Lung (tissue), 16 donors: ENCODE measurements around the gene BHMT. TPM values are rescaled to one million over a fixed set of nuclear protein-coding genes. Genes with fewer than 3 reads are reported as not detected.

ENCODE experiments used
- ATAC-seq: fragments of 200-7000 bp; cut with Tn5 transposase; one replicate; pipeline ENCODE4 v1.9.1; 2020; ENCODE audit warnings: moderate number of reproducible peaks; ENCODE audit not compliant: insufficient read depth, low FRiP score
- DNase-seq, 3 donors: peaks; one replicate each; pipeline ENCODE4 v3.0.0-alpha.2; 2013 to 2017
- H3K27ac ChIP-seq, 2 donors: one replicate each; pipeline ENCODE4 v1.5.1; 2013; ENCODE audit warnings: mild to moderate bottlenecking in 2 of 2, moderate library complexity in 2 of 2, control low read depth in 1 of 2, inconsistent platforms in 1 of 2, low read depth in 1 of 2, low read length in 1 of 2
- H3K27me3 ChIP-seq, 3 donors: one replicate each; pipeline ENCODE4 v1.5.1; 2013; ENCODE audit warnings: low read length in 2 of 3; ENCODE audit not compliant: control insufficient read depth in 3 of 3, insufficient read depth in 3 of 3
- H3K36me3 ChIP-seq, 4 donors: one replicate each; pipeline ENCODE4 v1.5.1; 2013; ENCODE audit warnings: low read length in 4 of 4, mild to moderate bottlenecking in 1 of 4, moderate library complexity in 1 of 4; ENCODE audit not compliant: control insufficient read depth in 4 of 4, insufficient read depth in 4 of 4
- H3K4me1 ChIP-seq, 5 donors: one replicate each; pipeline ENCODE4 v1.5.1; 2013; ENCODE audit warnings: low read length in 5 of 5, mild to moderate bottlenecking in 2 of 5, moderate library complexity in 1 of 5; ENCODE audit not compliant: control insufficient read depth in 5 of 5, insufficient read depth in 5 of 5
- H3K4me3 ChIP-seq: one replicate; pipeline ENCODE4 v1.5.1; 2013; ENCODE audit warnings: mild to moderate bottlenecking, control low read depth, moderate library complexity
- H3K9ac ChIP-seq, 2 donors: one replicate each; pipeline ENCODE4 v1.5.1; 2013; ENCODE audit warnings: low read length in 2 of 2, control low read depth in 1 of 2; ENCODE audit not compliant: insufficient read depth in 1 of 2
- H3K9me3 ChIP-seq, 4 donors: one replicate each; pipeline ENCODE4 v1.5.1; 2013; ENCODE audit warnings: low read length in 3 of 4, mild to moderate bottlenecking in 1 of 4, moderate library complexity in 1 of 4; ENCODE audit not compliant: control insufficient read depth in 4 of 4, insufficient read depth in 3 of 4
- CTCF ChIP-seq: IDR thresholded peaks from 2 replicates; pipeline ENCODE4 v1.5.1; 2012; ENCODE audit warnings: mild to moderate bottlenecking; ENCODE audit errors: control extremely low read depth, extremely low read depth
- WGBS, 2 donors: extraction: QIAGEN DNeasy Blood & Tissue Kit; methylation state at CpG; one replicate each; pipeline ENCODE4 v1.1.7; 2013; 5-methylcytosine and 5-hydroxymethylcytosine counted together
- long read RNA-seq, 5 donors: transcript quantifications; one replicate each; lab custom pipeline, GENCODE V29; 2026
- polyA plus RNA-seq, 2 donors: library from polyadenylated mRNA; stranded (reverse); fragments of 200-250 nt; gene quantifications; one replicate each; pipeline ENCODE4 v1.2.1, GENCODE V29; 2013
- total RNA-seq, 2 donors: library from RNA; depleted of rRNA in 1 of 2; stranded (reverse); fragments of >200 nt in 1 of 2; gene quantifications; one replicate each; pipeline ENCODE4 v1.2.1, GENCODE V29; 2014 to 2021
- donor health status: control.
- donor health status: control.
- donor health status: Bipolar disorder and iron deficiency.
- donor health status: healthy.
- donor health status: DM: yes; HTN: yes; CAD: no.

The BHMT gene
- total RNA-seq (under 1 TPM; 0.46 to 0.55 TPM), polyA plus RNA-seq (under 1 TPM in 1 of 2 donors, not detected in 1; 0.06 TPM)
- long read RNA-seq, donor 1, result 0 reads
- long read RNA-seq, donor 2, result 0 reads
- long read RNA-seq, donor 3, result 0 reads
- long read RNA-seq, donor 4, result 0 reads
- long read RNA-seq, donor 5, result 0 reads

DNA sequence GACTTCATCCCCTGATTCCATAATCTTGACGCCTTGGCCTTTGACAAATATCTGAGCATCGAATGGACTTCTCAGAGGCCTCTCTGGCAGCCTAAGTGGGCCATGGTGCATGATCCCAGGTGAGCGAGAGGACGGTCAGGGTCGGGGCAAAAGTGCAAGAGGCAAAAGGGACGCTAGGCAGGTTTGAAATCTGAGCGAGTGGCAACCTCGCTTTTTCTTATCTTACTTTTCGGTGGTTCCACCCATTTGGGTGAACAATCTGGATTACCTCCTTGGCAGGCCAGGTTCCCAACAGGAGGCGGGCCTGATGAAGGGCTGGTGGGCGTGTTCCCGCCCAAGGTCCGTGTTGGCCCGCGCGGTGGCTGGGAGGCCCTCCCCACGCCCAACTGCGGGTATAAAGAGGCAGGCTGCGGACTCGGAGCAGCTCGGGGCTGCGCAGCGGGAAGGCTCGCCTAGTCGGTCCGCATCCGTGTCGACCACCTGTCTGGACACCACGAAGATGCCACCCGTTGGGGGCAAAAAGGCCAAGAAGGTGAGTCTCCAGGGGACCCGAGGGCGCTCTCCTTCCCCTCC is at the start of gene BHMT:
BHMT (plus strand) TSS at position 423 of the 573 bp plus-strand sequence; CDS start at position 500, 77 bp downstream.
- peaks cover 0 to 9% (median 4%) of the 10 kb centered on the region in 5 donors for H3K4me1 ChIP-seq
- ATAC-seq (no peak), DNase-seq (no peak)
- H3K27ac ChIP-seq, result no peak within 1 kb of the TSS
- 30 to 34% methylated on average over 32 of the region's 32 CpGs for WGBS, 2 donors
- H3K36me3 ChIP-seq, result no peaks in the 10 kb centered on the region
- H3K27me3 ChIP-seq, result peaks cover 3 to 59% (median 54%) of the 10 kb centered on the region in 3 donors
- no peak within 1 kb of the TSS for H3K9ac ChIP-seq
- H3K9me3 ChIP-seq, result peaks cover 0 to 8% (median 0%) of the 10 kb centered on the region in 4 donors
- no peak for TF ChIP-seq CTCF
- H3K4me3 ChIP-seq, result peak within 1 kb of the TSS; percentile 9

DNA sequence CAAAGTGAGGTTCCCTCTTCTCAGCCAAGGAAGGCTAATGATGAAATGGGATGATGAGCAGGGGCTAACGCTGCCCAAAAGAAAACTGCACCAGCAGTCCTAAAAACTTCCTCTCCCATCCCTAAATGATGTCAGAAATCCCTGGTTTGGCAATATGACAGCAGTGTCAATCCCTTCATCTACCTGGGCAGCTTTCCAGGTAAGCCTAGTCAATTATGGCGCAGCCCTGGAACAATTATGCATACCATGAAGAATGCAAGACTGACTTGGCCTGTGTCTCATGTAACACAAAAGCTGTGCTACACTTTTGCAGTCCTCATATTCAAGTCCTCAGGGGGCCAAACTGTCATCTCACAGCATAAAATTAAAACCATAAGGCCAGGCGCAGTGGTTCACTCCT is 49.2 kb upstream of the BHMT start:
- Histone ChIP-seq H3K4me1 (no peaks in the 10 kb centered on the region), H3K9me3 (no peaks in the 10 kb centered on the region), H3K36me3 (no peaks in the 10 kb centered on the region), H3K27me3 (no peaks in the 10 kb centered on the region), H3K4me3 (no peak overlapping the region), H3K9ac (no peak overlapping the region), H3K27ac (no peak overlapping the region)
- TF ChIP-seq CTCF, result no peak
- DNase-seq (no peak), ATAC-seq (no peak)
- WGBS, 2 donors, result 96 to 100% methylated on average over 3 of the region's 3 CpGs

DNA sequence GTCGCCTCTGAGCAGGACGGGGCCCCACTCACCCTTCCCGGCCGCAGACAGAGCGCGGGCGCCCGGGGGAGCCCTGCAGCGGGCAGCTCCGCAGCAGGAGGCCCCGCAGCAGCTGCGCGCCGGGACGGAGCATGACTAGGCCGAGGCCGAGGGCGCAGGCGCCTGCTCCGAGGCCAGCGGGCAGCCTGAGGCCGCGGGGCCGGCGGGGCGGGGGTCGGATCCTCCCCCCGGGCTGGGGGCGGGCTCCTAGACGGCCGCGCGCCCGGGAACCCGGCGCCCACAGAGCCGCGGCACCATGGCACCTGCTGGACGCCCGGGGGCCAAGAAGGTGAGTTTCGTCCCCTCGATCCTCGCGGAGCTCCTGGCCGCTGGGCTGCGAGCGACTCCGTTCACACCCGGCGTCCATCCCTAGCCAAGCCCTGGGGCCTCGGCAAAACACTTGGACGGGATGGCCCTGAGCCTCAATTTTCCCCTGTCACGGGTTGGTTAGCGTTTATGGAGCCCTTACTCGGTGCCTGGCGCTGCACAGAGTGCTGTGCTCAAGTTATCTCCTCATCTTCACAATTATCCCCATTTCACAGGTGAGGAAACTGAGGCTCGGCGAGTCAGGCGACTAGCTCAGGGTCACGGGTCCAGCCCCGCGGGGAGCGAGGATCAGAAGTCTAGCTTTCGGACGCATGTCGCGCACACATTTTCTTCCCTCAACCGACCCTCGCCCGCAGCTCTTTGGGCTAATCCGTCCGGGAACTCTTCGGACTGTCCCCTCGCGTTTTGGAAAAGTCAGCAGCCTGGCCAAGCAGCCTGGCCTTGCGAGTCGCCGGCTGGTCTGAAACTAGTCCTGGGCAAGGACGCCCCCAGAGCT is 41.9 kb upstream of the BHMT start, which contains the start of the genes BHMT2 and DMGDH:
BHMT2 (plus strand) TSS at position 280 of the 862 bp plus-strand sequence; CDS start at position 296, 16 bp downstream.
DMGDH (minus strand) TSS at position 187 of the 862 bp plus-strand sequence; CDS start at position 133, 54 bp downstream.
- Histone ChIP-seq H3K9me3 (peaks cover 0 to 6% (median 2%) of the 10 kb centered on the region in 4 donors), H3K4me1 (peaks cover 0 to 15% (median 1%) of the 10 kb centered on the region in 5 donors), H3K27me3 (no peaks in the 10 kb centered on the region), H3K4me3 (no peak within 1 kb of the TSS), H3K27ac (no peak within 1 kb of the TSS), H3K36me3 (no peaks in the 10 kb centered on the region), H3K9ac (no peak within 1 kb of the TSS)
- DNase-seq (peak; percentile 33 to 54 (median 52)), ATAC-seq (peak; percentile 67)
- TF ChIP-seq CTCF, result no peak
- 27 to 30% methylated on average over 72 to 79 of the region's 79 CpGs for WGBS, 2 donors
